Erythroblast (primary cell): Measurements from ENCODE around the gene FAM50B.
"Not testable (repeated sequence)": the region's sequence is repeated elsewhere in the genome, so short reads cannot be mapped to it uniquely, and the experiment has no call there.

Experiments used
- DNase-seq, 2 experiments: peaks; one replicate each; lab custom pipeline; 2025; lab: John Stamatoyannopoulos, UW
- GATA1 ChIP-seq: IDR thresholded peaks from 2 replicates; pipeline ENCODE4 v1.6.1; 2011; ENCODE audit warnings: low read depth, mild to moderate bottlenecking, control low read depth, low read length, moderate library complexity
- POLR2A ChIP-seq: IDR thresholded peaks from 2 replicates; pipeline ENCODE4 v1.6.1; 2011; ENCODE audit warnings: mild to moderate bottlenecking, low read length

FAM50B gene

GRCh38 chr6:3849681-3850450 lies 693 bp downstream of the FAM50B start:
- DNase-seq, result peak; percentile 43 to 52
- TF ChIP-seq GATA1, result no peak
- TF ChIP-seq POLR2A, result no peak

DNA sequence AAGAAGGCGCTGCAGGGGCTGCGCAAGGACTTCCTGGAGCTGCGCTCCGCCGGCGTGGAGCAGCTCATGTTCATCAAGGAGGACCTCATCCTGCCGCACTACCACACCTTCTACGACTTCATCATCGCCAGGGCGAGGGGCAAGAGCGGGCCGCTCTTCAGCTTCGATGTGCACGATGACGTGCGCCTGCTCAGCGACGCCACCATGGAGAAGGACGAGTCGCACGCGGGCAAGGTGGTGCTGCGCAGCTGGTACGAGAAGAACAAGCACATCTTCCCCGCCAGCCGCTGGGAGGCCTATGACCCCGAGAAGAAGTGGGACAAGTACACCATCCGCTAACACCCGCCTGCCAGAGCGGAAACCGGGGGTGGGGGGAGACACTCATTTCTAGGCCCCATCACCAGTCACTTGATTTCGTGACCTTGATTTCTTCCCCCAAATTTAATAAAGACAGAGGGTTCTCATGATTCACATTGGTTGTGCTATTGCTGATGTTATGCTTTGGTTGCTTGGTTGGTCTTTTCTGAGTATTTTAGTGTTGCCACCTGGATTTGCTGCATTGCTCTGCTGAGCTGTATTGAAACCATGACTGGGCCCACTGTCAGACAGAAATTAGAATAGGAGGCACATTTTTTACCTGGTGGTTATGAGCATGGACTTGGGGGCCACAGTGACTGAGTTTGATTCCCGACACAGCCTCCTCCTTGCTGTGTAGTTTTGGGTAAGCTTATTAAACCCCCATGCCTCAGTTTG lies 1.5 kb downstream of the FAM50B start:
- no peak for DNase-seq

DNA sequence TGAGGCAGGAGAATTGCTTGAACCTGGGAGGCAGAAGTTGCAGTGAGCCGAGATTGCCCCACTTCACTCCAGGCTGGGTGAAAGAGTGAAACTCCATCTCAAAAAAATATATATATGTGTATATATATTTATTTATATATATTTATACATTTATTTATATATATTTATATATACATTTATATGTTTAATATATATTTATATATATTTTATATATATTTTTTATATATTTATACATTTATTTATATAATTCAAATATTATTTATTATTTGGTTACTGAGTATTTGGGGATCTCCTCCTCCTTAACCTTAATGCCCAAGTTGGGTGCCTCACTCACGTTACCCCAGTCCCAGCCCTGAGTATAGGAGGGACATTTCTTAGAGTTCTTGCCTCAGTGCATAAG lies 2.7 kb downstream of the FAM50B start:
- DNase-seq, result no peak
- TF ChIP-seq POLR2A (no peak), GATA1 (no peak)

More for the DNA sequence above, 1.5 kb downstream of the FAM50B start:
- TF ChIP-seq POLR2A (no peak), GATA1 (no peak)

GRCh38 chr6:3852391-3852790 lies 3.2 kb downstream of the FAM50B start:
- no peak for TF ChIP-seq GATA1
- TF ChIP-seq POLR2A, result no peak
- no peak for DNase-seq

DNA sequence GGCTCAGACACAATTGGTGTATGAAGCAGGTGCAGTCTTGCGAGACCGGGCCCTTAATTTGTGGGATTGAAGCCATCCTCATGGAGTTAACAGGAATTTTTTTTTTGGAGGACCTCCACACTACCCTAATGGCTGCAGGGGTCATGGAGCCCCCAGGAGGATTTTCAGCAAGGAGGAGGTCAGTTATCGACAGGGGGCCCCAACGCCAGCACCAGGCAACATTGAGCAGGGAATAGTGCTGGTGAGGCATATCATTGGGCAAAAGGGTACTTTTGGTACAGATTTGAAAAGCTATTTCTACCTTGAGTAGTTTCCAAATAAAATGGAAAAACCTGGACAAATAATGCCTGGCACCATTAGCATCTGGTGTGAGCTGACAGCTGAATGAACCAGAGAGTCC lies 6.7 kb downstream of the FAM50B start:
- DNase-seq, result no peak
- TF ChIP-seq GATA1, result no peak
- no peak for TF ChIP-seq POLR2A

- no peak for TF ChIP-seq POLR2A
- TF ChIP-seq GATA1, result no peak
These were observed 7.4 kb downstream of the FAM50B start for GRCh38 chr6:3856576-3856975.

DNA sequence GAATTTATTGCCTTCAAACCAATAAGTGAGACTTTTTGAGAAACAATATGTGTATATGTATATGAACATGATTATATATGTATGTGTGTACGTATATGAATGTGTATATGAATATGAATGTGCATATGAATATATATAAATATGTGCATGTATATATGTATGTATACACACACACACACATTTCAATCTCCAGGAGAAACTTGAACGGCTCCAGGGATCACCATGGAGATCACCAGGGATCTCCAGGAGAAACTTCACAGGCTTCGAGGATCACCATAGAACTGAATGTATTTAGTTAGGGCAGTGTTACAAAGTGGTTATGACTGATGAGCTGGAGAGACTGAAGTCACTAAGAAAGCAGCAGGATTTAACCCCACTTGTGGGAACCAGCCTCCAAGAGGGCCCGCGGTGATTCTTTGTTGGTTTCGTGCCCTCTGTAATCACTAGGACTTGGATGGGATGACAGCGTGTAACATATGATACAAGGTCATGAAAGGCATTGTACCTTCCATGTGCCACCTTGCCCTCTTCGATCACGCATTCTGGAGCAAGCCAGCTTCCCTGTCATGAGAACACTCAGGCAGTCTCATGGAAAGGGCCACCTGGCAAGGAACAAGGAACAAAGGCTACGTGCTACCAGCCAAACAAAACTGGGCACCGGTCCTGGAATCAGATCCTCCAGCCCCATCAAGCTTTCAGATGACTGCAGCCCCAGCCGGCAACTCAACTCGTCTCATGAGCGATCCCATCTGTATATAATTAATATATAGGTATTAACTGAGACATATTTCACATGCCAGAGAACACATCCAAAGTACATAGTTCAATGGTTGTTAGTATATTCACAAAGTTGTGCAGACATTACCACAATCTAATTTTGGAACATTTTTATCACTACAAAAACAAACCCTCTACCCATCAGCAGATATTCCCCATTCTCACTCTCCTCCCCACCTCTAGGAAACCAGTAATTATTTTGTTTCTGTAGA lies 8.6 kb downstream of the FAM50B start:
- TF ChIP-seq POLR2A (no peak), GATA1 (no peak)
- DNase-seq, result no peak

More at GRCh38 chr6:3856576-3856975, 7.4 kb downstream of the FAM50B start:
- no peak for DNase-seq

- no peak for DNase-seq
- TF ChIP-seq POLR2A (no peak), GATA1 (no peak)
These were observed 10.8 kb downstream of the FAM50B start for GRCh38 chr6:3859878-3860552.

DNA sequence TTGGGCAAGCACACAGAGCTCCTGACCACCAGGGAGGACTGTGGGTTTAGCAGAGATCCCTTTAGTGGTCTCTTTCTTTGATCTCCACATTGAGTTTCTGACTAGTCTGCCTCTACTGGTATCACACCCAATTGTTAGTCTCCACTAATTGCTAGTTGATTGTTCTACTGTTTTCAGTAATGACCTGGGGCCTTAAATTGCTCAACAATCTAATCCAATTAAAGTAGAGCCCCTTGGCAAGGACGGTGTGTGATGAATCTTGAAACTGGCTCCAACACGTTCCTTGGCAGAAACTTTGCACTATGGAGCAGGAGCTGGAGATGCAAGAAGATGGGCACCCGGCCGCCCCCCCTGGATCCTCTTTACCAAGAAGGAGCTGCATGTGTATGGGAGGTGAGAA lies 12.3 kb downstream of the FAM50B start:
- no peak for TF ChIP-seq GATA1
- no peak for TF ChIP-seq POLR2A
- DNase-seq, result no peak

DNA sequence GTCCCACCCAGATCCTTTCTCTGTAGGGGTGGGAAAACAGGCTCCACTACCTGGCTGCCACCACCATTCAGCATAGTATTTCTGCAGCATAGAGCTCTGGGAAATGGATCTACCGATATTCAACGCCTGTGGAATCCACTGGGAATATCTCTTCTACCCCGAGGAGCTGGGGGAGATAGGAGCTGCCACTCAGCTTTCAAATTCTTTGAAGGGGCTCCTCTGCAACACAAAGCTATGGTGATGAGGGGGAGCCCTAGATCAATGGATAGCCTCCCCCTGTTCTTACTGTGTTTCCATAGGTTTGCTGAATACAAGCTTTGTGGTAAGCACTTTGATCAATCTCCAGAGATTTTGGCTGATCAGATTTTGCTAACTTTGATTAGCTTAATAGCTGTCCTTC lies 12.9 kb downstream of the FAM50B start:
- TF ChIP-seq GATA1 (no peak), POLR2A (no peak)
- DNase-seq, result no peak

DNA sequence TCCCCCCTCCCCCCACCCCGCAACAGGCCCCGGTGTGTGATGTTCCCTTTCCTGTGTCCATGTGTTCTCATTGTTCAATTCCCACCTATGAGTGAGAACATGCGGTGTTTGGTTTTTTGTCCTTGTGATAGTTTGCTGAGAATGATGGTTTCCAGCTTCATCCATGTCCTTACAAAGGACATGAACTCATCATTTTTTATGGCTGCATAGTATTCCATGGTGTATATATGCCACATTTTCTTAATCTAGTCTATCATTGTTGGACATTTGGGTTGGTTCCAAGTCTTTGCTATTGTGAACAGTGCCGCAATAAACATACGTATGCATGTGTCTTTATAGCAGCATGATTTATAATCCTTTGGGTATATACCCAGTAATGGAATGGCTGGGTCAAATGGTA lies 14.1 kb downstream of the FAM50B start:
- not testable (repeated sequence) for DNase-seq

- TF ChIP-seq GATA1 (no peak), POLR2A (no peak)
- no peak for DNase-seq
These were observed 16.3 kb downstream of the FAM50B start for GRCh38 chr6:3865463-3865862.

GRCh38 chr6:3867641-3868502 lies 18.7 kb downstream of the FAM50B start:
- DNase-seq, result no peak
- TF ChIP-seq GATA1 (no peak), POLR2A (no peak)

DNA sequence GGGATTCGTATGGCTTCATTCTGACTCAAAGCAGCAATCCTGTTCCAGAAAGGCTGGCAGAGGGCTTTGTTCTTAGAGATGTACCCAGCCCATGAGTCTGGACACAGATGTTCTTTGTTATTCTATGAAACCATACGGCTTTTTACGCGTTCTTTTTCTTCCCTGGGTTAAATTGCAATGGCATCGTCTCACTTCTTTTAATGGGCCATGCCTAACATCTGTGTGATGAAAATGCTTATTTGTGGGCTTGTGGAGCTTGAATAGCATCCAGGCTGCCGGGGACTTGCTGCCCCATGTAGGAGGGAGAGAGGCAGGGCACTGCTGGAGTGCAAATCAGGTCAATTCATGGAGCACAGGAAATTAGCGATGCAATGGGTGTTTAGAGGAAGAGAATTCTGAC lies 19.4 kb downstream of the FAM50B start:
- TF ChIP-seq GATA1, result no peak
- no peak for DNase-seq
